ENCODE results near the gene ANKRD35. TPM values are rescaled to one million over a fixed set of nuclear protein-coding genes. Genes with fewer than 3 reads are reported as not detected.
"Not testable (repeated sequence)": the region's sequence is repeated elsewhere in the genome, so short reads cannot be mapped to it uniquely, and the experiment has no call there.

Gene ANKRD35
- total RNA-seq, 3 donors from 2014 or later = 0.05 to 0.42 (median 0.10) TPM

GRCh38 chr1:145857170-145857569 lies 28.5 kb downstream of the ANKRD35 start:
- H3K27me3 Mint-ChIP-seq (ENCODE audit: low read depth) = no peaks in the 10 kb centered on the region
- H3K4me1 Mint-ChIP-seq (ENCODE audit: low read depth) = peaks cover 9% of the 10 kb centered on the region
- H3K36me3 Mint-ChIP-seq (ENCODE audit: insufficient read depth) = peaks cover 11% of the 10 kb centered on the region
- DNase-seq = no peak
- no peak for ATAC-seq
- no peaks in the 10 kb centered on the region for H3K9me3 Mint-ChIP-seq
- H3K4me3 Mint-ChIP-seq = peak overlapping the region; percentile 38

GRCh38 chr1:145855426-145855948 lies 30.2 kb downstream of the ANKRD35 start:
- Mint-ChIP-seq H3K4me3 (no peak overlapping the region), H3K27me3 (ENCODE audit: low read depth) (no peaks in the 10 kb centered on the region), H3K9me3 (no peaks in the 10 kb centered on the region), H3K36me3 (ENCODE audit: insufficient read depth) (peaks cover 15% of the 10 kb centered on the region), H3K4me1 (ENCODE audit: low read depth) (peaks cover 9% of the 10 kb centered on the region)
- ATAC-seq = no peak
- DNase-seq = no peak

- peaks cover 11% of the 10 kb centered on the region for H3K4me1 Mint-ChIP-seq (ENCODE audit: low read depth)
- no peaks in the 10 kb centered on the region for H3K27me3 Mint-ChIP-seq (ENCODE audit: low read depth)
- no peak overlapping the region for H3K4me3 Mint-ChIP-seq
- DNase-seq (no peak), ATAC-seq (no peak)
- no peaks in the 10 kb centered on the region for H3K9me3 Mint-ChIP-seq
- H3K36me3 Mint-ChIP-seq (ENCODE audit: insufficient read depth) = peaks cover 8% of the 10 kb centered on the region
Observed at GRCh38 chr1:145849356-145850160, 36.1 kb downstream of the ANKRD35 start.

- H3K27me3 Mint-ChIP-seq (ENCODE audit: low read depth) = no peaks in the 10 kb centered on the region
- H3K9me3 Mint-ChIP-seq = no peaks in the 10 kb centered on the region
- DNase-seq = no peak
- no peak for ATAC-seq
- H3K4me1 Mint-ChIP-seq (ENCODE audit: low read depth) = peaks cover 11% of the 10 kb centered on the region
- peaks cover 6% of the 10 kb centered on the region for H3K36me3 Mint-ChIP-seq (ENCODE audit: insufficient read depth)
- H3K4me3 Mint-ChIP-seq = no peak overlapping the region
Observed at GRCh38 chr1:145847827-145848226, 37.8 kb downstream of the ANKRD35 start.

GRCh38 chr1:145846201-145846612 lies 39.5 kb downstream of the ANKRD35 start:
- Mint-ChIP-seq H3K27me3 (ENCODE audit: low read depth) (no peaks in the 10 kb centered on the region), H3K4me3 (no peak overlapping the region), H3K36me3 (ENCODE audit: insufficient read depth) (peaks cover 13% of the 10 kb centered on the region), H3K9me3 (no peaks in the 10 kb centered on the region), H3K4me1 (ENCODE audit: low read depth) (peaks cover 11% of the 10 kb centered on the region)
- ATAC-seq (peak; percentile 49 to 55), DNase-seq (peak; percentile 11)

GRCh38 chr1:145845514-145846161 lies 40.0 kb downstream of the ANKRD35 start, which contains the start of gene NUDT17:
Gene NUDT17 (plus strand): TSS chr1:145845630. CDS start chr1:145845641, 11 bp downstream.
- no peaks in the 10 kb centered on the region for H3K9me3 Mint-ChIP-seq
- DNase-seq (peak; percentile 75), ATAC-seq (peak; percentile 79 to 86)
- H3K36me3 Mint-ChIP-seq (ENCODE audit: insufficient read depth) = peaks cover 13% of the 10 kb centered on the region
- H3K4me3 Mint-ChIP-seq = no peak within 1 kb of the TSS
- H3K27me3 Mint-ChIP-seq (ENCODE audit: low read depth) = no peaks in the 10 kb centered on the region
- peaks cover 11% of the 10 kb centered on the region for H3K4me1 Mint-ChIP-seq (ENCODE audit: low read depth)

GRCh38 chr1:145845144-145845513 lies 40.5 kb downstream of the ANKRD35 start:
- H3K9me3 Mint-ChIP-seq = no peaks in the 10 kb centered on the region
- peaks cover 10% of the 10 kb centered on the region for H3K4me1 Mint-ChIP-seq (ENCODE audit: low read depth)
- ATAC-seq = peak; percentile 59 to 61
- DNase-seq = no peak
- no peak overlapping the region for H3K4me3 Mint-ChIP-seq
- H3K36me3 Mint-ChIP-seq (ENCODE audit: insufficient read depth) = peaks cover 14% of the 10 kb centered on the region
- H3K27me3 Mint-ChIP-seq (ENCODE audit: low read depth) = no peaks in the 10 kb centered on the region

- H3K27me3 Mint-ChIP-seq (ENCODE audit: low read depth) = no peaks in the 10 kb centered on the region
- H3K9me3 Mint-ChIP-seq = no peaks in the 10 kb centered on the region
- peaks cover 20% of the 10 kb centered on the region for H3K36me3 Mint-ChIP-seq (ENCODE audit: insufficient read depth)
- peaks cover 6% of the 10 kb centered on the region for H3K4me1 Mint-ChIP-seq (ENCODE audit: low read depth)
- DNase-seq = no peak
- no peak for ATAC-seq
- H3K4me3 Mint-ChIP-seq = no peak overlapping the region
Observed at GRCh38 chr1:145843031-145843430, 42.6 kb downstream of the ANKRD35 start.

- H3K27me3 Mint-ChIP-seq (ENCODE audit: low read depth) = no peaks in the 10 kb centered on the region
- H3K36me3 Mint-ChIP-seq (ENCODE audit: insufficient read depth) = peaks cover 37% of the 10 kb centered on the region
- DNase-seq = no peak
- no peaks in the 10 kb centered on the region for H3K4me1 Mint-ChIP-seq (ENCODE audit: low read depth)
- no peak for ATAC-seq
- H3K4me3 Mint-ChIP-seq = no peak overlapping the region
- H3K9me3 Mint-ChIP-seq = no peaks in the 10 kb centered on the region
Observed at GRCh38 chr1:145837656-145838055, 48.0 kb downstream of the ANKRD35 start.

GRCh38 chr1:145830810-145831209 lies 54.9 kb downstream of the ANKRD35 start:
- Mint-ChIP-seq H3K36me3 (ENCODE audit: insufficient read depth) (peaks cover 59% of the 10 kb centered on the region), H3K4me1 (ENCODE audit: low read depth) (peaks cover 32% of the 10 kb centered on the region)
- ATAC-seq; DNase-seq; H3K9me3 Mint-ChIP-seq; H3K27me3 Mint-ChIP-seq (ENCODE audit: low read depth); H3K4me3 Mint-ChIP-seq: not testable (repeated sequence)

- ATAC-seq (peak; percentile 72 to 75), DNase-seq (no peak)
- peaks cover 60% of the 10 kb centered on the region for H3K36me3 Mint-ChIP-seq (ENCODE audit: insufficient read depth)
- H3K27me3 Mint-ChIP-seq (ENCODE audit: low read depth) = no peaks in the 10 kb centered on the region
- peak overlapping the region; percentile 22 for H3K4me3 Mint-ChIP-seq
- H3K4me1 Mint-ChIP-seq (ENCODE audit: low read depth) = peaks cover 41% of the 10 kb centered on the region
- no peaks in the 10 kb centered on the region for H3K9me3 Mint-ChIP-seq
Observed at GRCh38 chr1:145828367-145829026, 57.2 kb downstream of the ANKRD35 start.

GRCh38 chr1:145827966-145828365 lies 57.7 kb downstream of the ANKRD35 start:
- H3K27me3 Mint-ChIP-seq (ENCODE audit: low read depth) = no peaks in the 10 kb centered on the region
- no peaks in the 10 kb centered on the region for H3K9me3 Mint-ChIP-seq
- DNase-seq = no peak
- peaks cover 41% of the 10 kb centered on the region for H3K4me1 Mint-ChIP-seq (ENCODE audit: low read depth)
- H3K4me3 Mint-ChIP-seq = peak overlapping the region; percentile 22
- ATAC-seq = peak; percentile 4 to 5
- peaks cover 55% of the 10 kb centered on the region for H3K36me3 Mint-ChIP-seq (ENCODE audit: insufficient read depth)

GRCh38 chr1:145826030-145826429 lies 59.6 kb downstream of the ANKRD35 start:
- DNase-seq (no peak), ATAC-seq (no peak)
- Mint-ChIP-seq H3K9me3 (no peaks in the 10 kb centered on the region), H3K4me1 (ENCODE audit: low read depth) (peaks cover 47% of the 10 kb centered on the region), H3K4me3 (peak overlapping the region; percentile 98), H3K36me3 (ENCODE audit: insufficient read depth) (peaks cover 44% of the 10 kb centered on the region), H3K27me3 (ENCODE audit: low read depth) (no peaks in the 10 kb centered on the region)

GRCh38 chr1:145824499-145824842 lies 61.2 kb downstream of the ANKRD35 start:
- ATAC-seq (no peak), DNase-seq (no peak)
- Mint-ChIP-seq H3K27me3 (ENCODE audit: low read depth) (no peaks in the 10 kb centered on the region), H3K4me3 (peak overlapping the region; percentile 98), H3K9me3 (no peaks in the 10 kb centered on the region), H3K36me3 (ENCODE audit: insufficient read depth) (peaks cover 33% of the 10 kb centered on the region), H3K4me1 (ENCODE audit: low read depth) (peaks cover 45% of the 10 kb centered on the region)

Data from activated T-cell treated with anti-CD3 and anti-CD28 coated beads, Interleukin-2, amount 50 U/mL, for 4 hours (primary cell).